Breast epithelium (tissue), 3 donors: ENCODE measurements around the gene GMPS.

Experiments used
- CTCF ChIP-seq, 3 donors: fragments of 450-650 bp; IDR thresholded peaks; one replicate each; pipeline ENCODE4 v1.5.1; 2016 to 2017; ENCODE audit warnings: antibody characterized with exemption in 3 of 3, mild to moderate bottlenecking in 3 of 3, moderate library complexity in 3 of 3
- POLR2A ChIP-seq: fragments of 450-650 bp; IDR thresholded peaks from one replicate; pipeline ENCODE4 v1.6.1; 2016; ENCODE audit warnings: antibody characterized with exemption, mild to moderate bottlenecking, moderate library complexity
- POLR2AphosphoS5 ChIP-seq, 3 donors: sonication (generic); formaldehyde crosslinking; IDR thresholded peaks; one replicate each; pipeline ENCODE4 v1.6.1; 2017; ENCODE audit warnings: antibody characterized with exemption in 3 of 3

GRCh38 chr3:155870945-155871745 lies 695 bp downstream of the GMPS start:
- no peak for TF ChIP-seq CTCF (IDR thresholded peaks at IDR 0.05)
- TF ChIP-seq POLR2A = no peak
- no peak for TF ChIP-seq POLR2AphosphoS5 (IDR thresholded peaks at IDR 0.05)
